ENCODE data around the gene MFAP5.

DNA sequence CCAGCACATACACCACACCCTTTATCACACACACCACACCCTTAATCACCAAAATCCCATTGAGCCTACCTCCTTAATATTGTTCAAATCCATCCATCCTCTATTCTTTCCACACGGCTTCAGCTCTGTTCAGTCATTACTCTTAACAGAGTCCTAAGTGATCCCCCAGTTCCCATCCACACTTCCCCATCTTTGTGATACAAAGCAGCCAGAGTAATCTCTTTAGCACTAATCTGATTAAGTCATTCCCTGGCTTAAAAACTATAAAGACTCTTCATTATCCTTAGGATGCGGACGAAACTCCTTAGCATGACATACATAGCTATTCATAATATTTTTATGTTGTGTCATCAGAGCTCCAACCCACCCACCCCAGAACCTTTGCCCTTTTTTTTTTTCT, 14.7 kb upstream of the MFAP5 start:
- TF ChIP-seq TEAD4 (CRISPR knock-in tag; IDR thresholded peaks at IDR 0.05): no peak
- TF ChIP-seq TCF7 (CRISPR knock-in tag; IDR thresholded peaks at IDR 0.05; ENCODE audit: low read depth): no peak
- TF ChIP-seq, protein P1, sequence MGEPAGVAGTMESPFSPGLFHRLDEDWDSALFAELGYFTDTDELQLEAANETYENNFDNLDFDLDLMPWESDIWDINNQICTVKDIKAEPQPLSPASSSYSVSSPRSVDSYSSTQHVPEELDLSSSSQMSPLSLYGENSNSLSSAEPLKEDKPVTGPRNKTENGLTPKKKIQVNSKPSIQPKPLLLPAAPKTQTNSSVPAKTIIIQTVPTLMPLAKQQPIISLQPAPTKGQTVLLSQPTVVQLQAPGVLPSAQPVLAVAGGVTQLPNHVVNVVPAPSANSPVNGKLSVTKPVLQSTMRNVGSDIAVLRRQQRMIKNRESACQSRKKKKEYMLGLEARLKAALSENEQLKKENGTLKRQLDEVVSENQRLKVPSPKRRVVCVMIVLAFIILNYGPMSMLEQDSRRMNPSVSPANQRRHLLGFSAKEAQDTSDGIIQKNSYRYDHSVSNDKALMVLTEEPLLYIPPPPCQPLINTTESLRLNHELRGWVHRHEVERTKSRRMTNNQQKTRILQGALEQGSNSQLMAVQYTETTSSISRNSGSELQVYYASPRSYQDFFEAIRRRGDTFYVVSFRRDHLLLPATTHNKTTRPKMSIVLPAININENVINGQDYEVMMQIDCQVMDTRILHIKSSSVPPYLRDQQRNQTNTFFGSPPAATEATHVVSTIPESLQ (CRISPR knock-in tag; IDR thresholded peaks at IDR 0.05): no peak
- no peak for TF ChIP-seq NR3C1 (CRISPR knock-in tag; conservative IDR thresholded peaks at IDR 0.05; ENCODE audit: low read depth)
- TF ChIP-seq, protein P2, sequence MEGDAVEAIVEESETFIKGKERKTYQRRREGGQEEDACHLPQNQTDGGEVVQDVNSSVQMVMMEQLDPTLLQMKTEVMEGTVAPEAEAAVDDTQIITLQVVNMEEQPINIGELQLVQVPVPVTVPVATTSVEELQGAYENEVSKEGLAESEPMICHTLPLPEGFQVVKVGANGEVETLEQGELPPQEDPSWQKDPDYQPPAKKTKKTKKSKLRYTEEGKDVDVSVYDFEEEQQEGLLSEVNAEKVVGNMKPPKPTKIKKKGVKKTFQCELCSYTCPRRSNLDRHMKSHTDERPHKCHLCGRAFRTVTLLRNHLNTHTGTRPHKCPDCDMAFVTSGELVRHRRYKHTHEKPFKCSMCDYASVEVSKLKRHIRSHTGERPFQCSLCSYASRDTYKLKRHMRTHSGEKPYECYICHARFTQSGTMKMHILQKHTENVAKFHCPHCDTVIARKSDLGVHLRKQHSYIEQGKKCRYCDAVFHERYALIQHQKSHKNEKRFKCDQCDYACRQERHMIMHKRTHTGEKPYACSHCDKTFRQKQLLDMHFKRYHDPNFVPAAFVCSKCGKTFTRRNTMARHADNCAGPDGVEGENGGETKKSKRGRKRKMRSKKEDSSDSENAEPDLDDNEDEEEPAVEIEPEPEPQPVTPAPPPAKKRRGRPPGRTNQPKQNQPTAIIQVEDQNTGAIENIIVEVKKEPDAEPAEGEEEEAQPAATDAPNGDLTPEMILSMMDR (IDR thresholded peaks at IDR 0.05): no peak
- TF ChIP-seq, protein P3, sequence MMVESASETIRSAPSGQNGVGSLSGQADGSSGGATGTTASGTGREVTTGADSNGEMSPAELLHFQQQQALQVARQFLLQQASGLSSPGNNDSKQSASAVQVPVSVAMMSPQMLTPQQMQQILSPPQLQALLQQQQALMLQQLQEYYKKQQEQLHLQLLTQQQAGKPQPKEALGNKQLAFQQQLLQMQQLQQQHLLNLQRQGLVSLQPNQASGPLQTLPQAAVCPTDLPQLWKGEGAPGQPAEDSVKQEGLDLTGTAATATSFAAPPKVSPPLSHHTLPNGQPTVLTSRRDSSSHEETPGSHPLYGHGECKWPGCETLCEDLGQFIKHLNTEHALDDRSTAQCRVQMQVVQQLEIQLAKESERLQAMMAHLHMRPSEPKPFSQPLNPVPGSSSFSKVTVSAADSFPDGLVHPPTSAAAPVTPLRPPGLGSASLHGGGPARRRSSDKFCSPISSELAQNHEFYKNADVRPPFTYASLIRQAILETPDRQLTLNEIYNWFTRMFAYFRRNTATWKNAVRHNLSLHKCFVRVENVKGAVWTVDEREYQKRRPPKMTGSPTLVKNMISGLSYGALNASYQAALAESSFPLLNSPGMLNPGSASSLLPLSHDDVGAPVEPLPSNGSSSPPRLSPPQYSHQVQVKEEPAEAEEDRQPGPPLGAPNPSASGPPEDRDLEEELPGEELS (CRISPR knock-in tag; IDR thresholded peaks at IDR 0.05): no peak
- TF ChIP-seq, protein P4, sequence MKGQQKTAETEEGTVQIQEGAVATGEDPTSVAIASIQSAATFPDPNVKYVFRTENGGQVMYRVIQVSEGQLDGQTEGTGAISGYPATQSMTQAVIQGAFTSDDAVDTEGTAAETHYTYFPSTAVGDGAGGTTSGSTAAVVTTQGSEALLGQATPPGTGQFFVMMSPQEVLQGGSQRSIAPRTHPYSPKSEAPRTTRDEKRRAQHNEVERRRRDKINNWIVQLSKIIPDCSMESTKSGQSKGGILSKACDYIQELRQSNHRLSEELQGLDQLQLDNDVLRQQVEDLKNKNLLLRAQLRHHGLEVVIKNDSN (CRISPR knock-in tag; IDR thresholded peaks at IDR 0.05): no peak

All from WTC11 (cell line).